Measurements from ENCODE around the gene TUBG2.

- TF ChIP-seq CTCF (conservative IDR thresholded peaks at IDR 0.05; ENCODE audit: low read length) = no peak
- no peak for TF ChIP-seq EZH2phosphoT487 (IDR thresholded peaks at IDR 0.05; ENCODE audit: borderline replicate concordance, low read depth, low read length)
Observed at GRCh38 chr17:42706732-42707131, 47.6 kb downstream of the TUBG2 start.

Measured in OCI-LY7 (cell line).